Activated naive CD8-positive, alpha-beta T cell treated with anti-CD3 and anti-CD28 coated beads for 36 hours (primary cell): Measurements from ENCODE around the gene PLA2G2F. TPM values are rescaled to one million over a fixed set of nuclear protein-coding genes. Genes with fewer than 3 reads are reported as not detected.

Experiments
- DNase-seq: peaks from one replicate; pipeline ENCODE4 v3.0.0; 2021
- H3K27ac Mint-ChIP-seq: one replicate; pipeline ENCODE4 v1.8.0; 2022; ENCODE audit warnings: mild to moderate bottlenecking, moderate library complexity, mixed read lengths
- H3K27me3 Mint-ChIP-seq: one replicate; pipeline ENCODE4 v1.8.0; 2022; ENCODE audit warnings: mild to moderate bottlenecking, mixed read lengths
- H3K36me3 Mint-ChIP-seq: one replicate; pipeline ENCODE4 v1.8.0; 2021; ENCODE audit warnings: mild to moderate bottlenecking, mixed read lengths
- H3K4me1 Mint-ChIP-seq: one replicate; pipeline ENCODE4 v1.8.0; 2021; ENCODE audit warnings: mixed read lengths
- H3K4me3 Mint-ChIP-seq: one replicate; pipeline ENCODE4 v1.8.0; 2022; ENCODE audit warnings: mild to moderate bottlenecking, moderate library complexity, mixed read lengths
- H3K9me3 Mint-ChIP-seq: one replicate; pipeline ENCODE4 v1.8.0; 2022; ENCODE audit warnings: mixed read lengths
- total RNA-seq, 2 experiments: library from RNA; stranded (reverse); gene quantifications; one replicate each; pipeline ENCODE4 v1.2.3, GENCODE V29; 2021

PLA2G2F gene, protein sequence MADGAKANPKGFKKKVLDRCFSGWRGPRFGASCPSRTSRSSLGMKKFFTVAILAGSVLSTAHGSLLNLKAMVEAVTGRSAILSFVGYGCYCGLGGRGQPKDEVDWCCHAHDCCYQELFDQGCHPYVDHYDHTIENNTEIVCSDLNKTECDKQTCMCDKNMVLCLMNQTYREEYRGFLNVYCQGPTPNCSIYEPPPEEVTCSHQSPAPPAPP
- total RNA-seq: not detected

DNA sequence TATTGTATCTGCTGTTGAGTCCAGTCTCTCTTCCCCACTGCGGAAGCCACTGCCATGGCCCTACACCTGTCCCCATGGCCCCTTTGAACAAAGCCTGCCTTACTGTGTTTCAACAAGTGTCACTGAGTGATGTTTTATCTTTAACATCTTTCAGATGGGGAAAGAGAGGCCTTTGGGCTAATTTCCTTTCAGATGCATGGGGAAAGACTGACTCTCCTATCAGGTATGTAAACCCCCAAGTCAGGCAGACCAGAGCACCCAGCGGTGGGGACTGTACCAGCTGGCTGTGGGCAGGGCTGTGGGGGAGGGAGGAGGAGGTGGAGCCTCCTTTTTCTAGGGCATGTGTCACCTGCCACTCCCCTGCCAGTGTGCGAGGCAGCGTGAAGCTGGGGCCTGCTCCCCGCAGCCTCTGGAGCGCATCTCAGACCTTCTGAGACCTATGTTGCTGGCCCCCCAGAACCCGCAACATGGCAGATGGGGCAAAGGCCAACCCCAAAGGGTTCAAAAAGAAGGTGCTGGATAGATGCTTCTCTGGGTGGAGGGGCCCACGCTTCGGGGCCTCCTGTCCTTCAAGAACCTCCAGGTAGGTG, at the start of gene PLA2G2F:
TSS of gene PLA2G2F (plus strand) at position 363 of the 590 bp plus-strand sequence. CDS start at position 468, 105 bp downstream.
- DNase-seq: no peak
- H3K27ac Mint-ChIP-seq: no peak within 1 kb of the TSS

DNA sequence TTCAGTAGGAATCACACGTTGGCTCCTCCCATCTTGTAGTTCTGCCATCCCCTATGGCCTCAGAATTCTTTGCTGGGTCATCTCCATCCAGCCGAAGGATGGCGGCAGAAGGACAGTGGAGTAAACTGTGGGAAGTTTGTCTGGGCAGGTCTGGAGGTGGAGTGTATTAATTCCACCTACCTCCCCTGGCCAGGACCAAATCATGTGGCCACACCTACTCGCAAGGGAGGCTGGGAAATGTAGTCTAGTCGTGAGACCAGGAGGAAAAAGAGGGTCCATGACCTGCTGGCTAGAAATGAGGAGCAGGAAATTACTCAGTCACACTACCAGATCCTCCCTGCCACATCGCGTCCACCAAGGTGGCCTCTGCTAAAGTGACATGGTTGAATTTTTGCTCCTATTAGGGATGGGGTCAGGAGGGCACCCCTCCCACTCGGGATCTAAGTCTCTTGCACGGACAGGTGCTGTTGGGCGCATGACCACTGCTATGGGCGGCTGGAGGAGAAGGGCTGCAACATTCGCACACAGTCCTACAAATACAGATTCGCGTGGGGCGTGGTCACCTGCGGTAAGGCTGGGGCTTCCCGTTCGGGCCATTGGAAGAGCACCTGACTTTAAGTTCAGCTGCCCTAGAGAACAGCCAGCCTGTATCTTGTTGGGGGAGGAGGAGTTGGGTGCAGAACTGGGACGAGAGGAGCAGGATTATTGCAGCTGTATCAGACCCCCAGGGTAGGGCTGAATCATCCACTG, 49.6 kb upstream of the PLA2G2F start:
- Mint-ChIP-seq H3K4me1 (no peaks in the 10 kb centered on the region), H3K27ac (no peak overlapping the region), H3K27me3 (peaks cover 3% of the 10 kb centered on the region), H3K36me3 (no peaks in the 10 kb centered on the region), H3K9me3 (no peaks in the 10 kb centered on the region), H3K4me3 (no peak overlapping the region)
- no peak for DNase-seq

More for the DNA sequence above, at the start of gene PLA2G2F:
- H3K9me3 Mint-ChIP-seq: no peaks in the 10 kb centered on the region
- peaks cover 13% of the 10 kb centered on the region for H3K27me3 Mint-ChIP-seq
- no peaks in the 10 kb centered on the region for H3K36me3 Mint-ChIP-seq
- H3K4me3 Mint-ChIP-seq: no peak within 1 kb of the TSS
- H3K4me1 Mint-ChIP-seq: no peaks in the 10 kb centered on the region

- no peak for DNase-seq
- peaks cover 3% of the 10 kb centered on the region for H3K27me3 Mint-ChIP-seq
- no peaks in the 10 kb centered on the region for H3K36me3 Mint-ChIP-seq
- no peak overlapping the region for H3K4me3 Mint-ChIP-seq
- no peaks in the 10 kb centered on the region for H3K4me1 Mint-ChIP-seq
- H3K9me3 Mint-ChIP-seq: no peaks in the 10 kb centered on the region
- H3K27ac Mint-ChIP-seq: no peak overlapping the region
Measured at GRCh38 chr1:20090119-20090518, 49.0 kb upstream of the PLA2G2F start.

GRCh38 chr1:20090641-20091040, 48.5 kb upstream of the PLA2G2F start:
- H3K27ac Mint-ChIP-seq: no peak overlapping the region
- no peak for DNase-seq

DNA sequence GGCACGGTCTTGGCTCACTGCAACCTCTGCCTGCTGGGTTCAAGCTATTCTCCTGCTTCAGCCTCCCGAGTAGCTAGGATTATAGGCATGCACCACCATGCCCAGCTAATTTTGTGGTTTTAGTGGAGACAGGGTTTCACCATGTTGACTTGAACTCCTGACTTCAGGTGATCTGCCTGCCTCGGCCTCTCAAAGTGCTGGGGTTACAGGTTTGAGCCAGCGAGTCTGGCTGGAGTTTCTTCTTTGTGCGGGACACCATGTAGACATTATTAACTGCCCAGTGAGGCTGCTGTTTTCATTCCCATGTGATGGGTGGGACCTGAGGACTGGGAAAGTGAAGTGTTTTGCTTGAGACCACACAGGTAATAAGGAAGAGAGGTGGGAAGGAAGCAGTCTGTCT, 45.8 kb upstream of the PLA2G2F start:
- Mint-ChIP-seq H3K4me3 (no peak overlapping the region), H3K9me3 (no peaks in the 10 kb centered on the region), H3K27me3 (peaks cover 3% of the 10 kb centered on the region), H3K27ac (no peak overlapping the region), H3K36me3 (no peaks in the 10 kb centered on the region), H3K4me1 (no peaks in the 10 kb centered on the region)
- DNase-seq: no peak

More at GRCh38 chr1:20090641-20091040, 48.5 kb upstream of the PLA2G2F start:
- no peaks in the 10 kb centered on the region for H3K36me3 Mint-ChIP-seq
- no peaks in the 10 kb centered on the region for H3K9me3 Mint-ChIP-seq
- H3K4me3 Mint-ChIP-seq: no peak overlapping the region
- H3K4me1 Mint-ChIP-seq: no peaks in the 10 kb centered on the region
- peaks cover 3% of the 10 kb centered on the region for H3K27me3 Mint-ChIP-seq

DNA sequence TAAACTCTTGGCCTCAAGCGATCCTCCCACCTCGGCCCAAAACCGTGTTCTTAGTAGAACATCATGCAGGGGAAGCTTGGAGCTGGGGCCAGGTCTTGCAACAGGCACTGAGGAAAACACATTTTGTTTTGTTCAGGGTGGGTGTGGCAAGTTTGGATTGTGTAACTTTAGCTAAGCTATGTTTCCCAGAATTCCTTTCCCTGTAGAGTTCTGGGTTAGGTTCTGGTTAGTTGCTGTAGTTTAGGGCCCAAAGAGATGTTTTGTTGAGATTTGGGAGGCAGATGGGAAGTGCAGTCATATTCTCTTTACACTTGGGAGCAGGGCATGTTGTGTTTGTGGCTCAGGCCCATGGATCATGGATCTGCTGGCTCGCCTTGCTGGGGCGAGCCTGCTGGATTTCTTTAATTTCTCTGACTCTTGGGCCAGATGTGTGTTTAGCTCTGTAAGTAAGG, 45.2 kb upstream of the PLA2G2F start:
- no peak overlapping the region for H3K4me3 Mint-ChIP-seq

GRCh38 chr1:20095564-20096434, 43.3 kb upstream of the PLA2G2F start:
- H3K4me1 Mint-ChIP-seq: no peaks in the 10 kb centered on the region
- no peak overlapping the region for H3K27ac Mint-ChIP-seq
- no peaks in the 10 kb centered on the region for H3K36me3 Mint-ChIP-seq
- H3K9me3 Mint-ChIP-seq: no peaks in the 10 kb centered on the region
- no peak overlapping the region for H3K4me3 Mint-ChIP-seq
- no peak for DNase-seq
- H3K27me3 Mint-ChIP-seq: peaks cover 4% of the 10 kb centered on the region

More for the DNA sequence above, 45.2 kb upstream of the PLA2G2F start:
- H3K4me1 Mint-ChIP-seq: no peaks in the 10 kb centered on the region
- no peak overlapping the region for H3K27ac Mint-ChIP-seq
- peaks cover 3% of the 10 kb centered on the region for H3K27me3 Mint-ChIP-seq
- no peak for DNase-seq
- no peaks in the 10 kb centered on the region for H3K9me3 Mint-ChIP-seq
- no peaks in the 10 kb centered on the region for H3K36me3 Mint-ChIP-seq

DNA sequence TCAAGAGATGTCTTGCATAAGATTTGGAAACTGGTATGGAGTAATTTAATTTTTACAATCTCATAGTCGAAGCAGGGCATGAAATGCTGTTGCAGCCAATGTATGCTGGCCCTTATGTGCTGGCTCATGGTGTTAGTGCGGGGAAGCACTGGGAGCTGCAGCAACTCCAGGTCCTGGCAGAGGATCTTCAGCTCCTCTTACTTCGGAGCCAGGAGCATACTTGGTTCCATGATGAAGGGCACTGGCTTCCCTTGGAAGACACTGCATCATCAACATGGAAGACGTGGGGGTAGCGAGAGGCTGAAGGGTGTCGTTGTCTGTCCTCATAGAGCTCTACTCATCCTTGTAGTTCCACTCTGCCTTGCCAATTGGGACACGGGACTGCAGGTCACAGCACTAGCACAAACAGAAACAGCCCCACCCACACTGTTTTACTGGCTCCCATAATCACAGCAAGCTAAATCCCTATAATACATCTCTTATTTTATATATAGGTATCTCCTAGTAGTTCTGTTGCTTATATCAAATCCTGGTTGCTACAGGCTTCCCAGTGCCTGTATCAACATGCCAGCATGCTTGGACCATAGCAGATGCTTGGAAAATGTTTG, 42.2 kb upstream of the PLA2G2F start:
- H3K4me3 Mint-ChIP-seq: no peak overlapping the region
- H3K27me3 Mint-ChIP-seq: peaks cover 7% of the 10 kb centered on the region
- H3K27ac Mint-ChIP-seq: no peak overlapping the region
- no peaks in the 10 kb centered on the region for H3K36me3 Mint-ChIP-seq
- DNase-seq: no peak
- no peaks in the 10 kb centered on the region for H3K9me3 Mint-ChIP-seq
- peaks cover 3% of the 10 kb centered on the region for H3K4me1 Mint-ChIP-seq

DNA sequence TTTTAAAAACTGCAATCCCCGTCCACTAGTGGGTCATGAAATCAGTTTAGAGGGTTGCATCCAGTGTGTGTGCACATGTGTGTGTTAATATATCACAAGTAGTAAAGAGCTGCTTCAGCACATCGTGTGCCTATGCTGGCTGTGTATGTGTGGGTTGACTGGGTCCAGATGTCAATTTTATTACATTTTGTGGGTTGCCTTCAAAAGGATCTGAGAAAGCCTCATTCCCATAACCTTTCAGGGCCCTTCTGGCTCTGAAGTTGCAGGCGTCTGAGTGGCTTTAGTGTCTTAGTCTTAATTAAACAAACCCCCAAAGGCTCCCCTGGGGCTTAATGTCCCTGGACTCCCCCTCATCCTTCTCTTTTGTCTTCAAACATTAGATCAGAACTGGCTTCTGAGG, 39.6 kb upstream of the PLA2G2F start:
- Mint-ChIP-seq H3K4me3 (no peak overlapping the region), H3K4me1 (peaks cover 3% of the 10 kb centered on the region), H3K27ac (no peak overlapping the region), H3K27me3 (peaks cover 10% of the 10 kb centered on the region), H3K9me3 (no peaks in the 10 kb centered on the region), H3K36me3 (no peaks in the 10 kb centered on the region)
- no peak for DNase-seq

- peaks cover 10% of the 10 kb centered on the region for H3K27me3 Mint-ChIP-seq
- no peak overlapping the region for H3K4me3 Mint-ChIP-seq
- DNase-seq: peak; percentile 21
- H3K9me3 Mint-ChIP-seq: no peaks in the 10 kb centered on the region
- H3K27ac Mint-ChIP-seq: no peak overlapping the region
- H3K4me1 Mint-ChIP-seq: peaks cover 5% of the 10 kb centered on the region
- H3K36me3 Mint-ChIP-seq: no peaks in the 10 kb centered on the region
Measured at GRCh38 chr1:20100632-20101355, 38.3 kb upstream of the PLA2G2F start.

- Mint-ChIP-seq H3K27me3 (peaks cover 14% of the 10 kb centered on the region), H3K36me3 (no peaks in the 10 kb centered on the region), H3K27ac (no peak overlapping the region), H3K4me3 (no peak overlapping the region), H3K4me1 (peaks cover 5% of the 10 kb centered on the region), H3K9me3 (no peaks in the 10 kb centered on the region)
- no peak for DNase-seq
Measured at GRCh38 chr1:20102875-20103274, 36.2 kb upstream of the PLA2G2F start.

GRCh38 chr1:20105856-20106255, 33.3 kb upstream of the PLA2G2F start:
- peaks cover 22% of the 10 kb centered on the region for H3K27me3 Mint-ChIP-seq
- H3K4me3 Mint-ChIP-seq: no peak overlapping the region
- no peaks in the 10 kb centered on the region for H3K36me3 Mint-ChIP-seq
- H3K9me3 Mint-ChIP-seq: no peaks in the 10 kb centered on the region
- peaks cover 5% of the 10 kb centered on the region for H3K4me1 Mint-ChIP-seq
- DNase-seq: no peak
- no peak overlapping the region for H3K27ac Mint-ChIP-seq

DNA sequence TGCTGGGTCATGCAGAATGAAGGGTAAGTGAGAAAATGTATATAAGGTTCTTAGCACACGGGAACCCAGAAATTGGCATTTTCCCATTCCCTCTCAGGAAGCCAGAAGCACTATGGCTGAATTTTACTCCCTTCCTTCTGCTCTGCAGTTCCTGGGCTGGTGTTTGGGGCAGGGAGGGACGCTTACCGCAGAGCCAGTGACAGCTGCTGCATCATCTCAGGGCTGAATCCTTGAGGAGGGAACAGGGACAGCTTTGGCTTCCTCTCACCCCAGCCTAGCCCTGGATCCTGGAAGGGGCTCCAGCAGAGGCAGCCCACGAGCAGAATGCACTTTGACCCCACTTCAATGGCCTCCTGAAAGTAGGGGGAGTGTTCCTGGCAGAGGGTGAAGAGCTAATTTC, 31.8 kb upstream of the PLA2G2F start:
- no peak for DNase-seq
- H3K36me3 Mint-ChIP-seq: no peaks in the 10 kb centered on the region
- no peak overlapping the region for H3K27ac Mint-ChIP-seq
- H3K4me1 Mint-ChIP-seq: peaks cover 2% of the 10 kb centered on the region
- H3K4me3 Mint-ChIP-seq: no peak overlapping the region
- peaks cover 19% of the 10 kb centered on the region for H3K27me3 Mint-ChIP-seq
- H3K9me3 Mint-ChIP-seq: no peaks in the 10 kb centered on the region

DNA sequence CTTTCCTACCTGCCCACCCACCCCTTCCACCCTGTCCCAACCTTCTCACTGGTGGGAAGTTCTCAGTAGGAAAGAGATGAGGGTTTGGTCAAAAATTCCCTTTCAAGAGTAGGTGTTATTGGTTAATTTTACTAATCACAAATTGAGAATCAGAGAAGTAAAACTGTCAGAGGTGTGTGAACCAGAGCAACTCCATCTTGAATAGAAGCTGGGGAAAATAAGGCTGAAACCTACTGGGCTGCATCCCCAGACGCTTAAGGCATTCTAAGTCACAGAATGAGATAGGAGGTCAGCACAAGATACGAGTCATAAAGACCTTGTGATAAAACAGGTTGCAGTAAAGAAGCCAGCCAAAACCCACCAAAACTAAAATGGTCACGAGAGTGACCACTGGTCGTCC, 31.3 kb upstream of the PLA2G2F start:
- Mint-ChIP-seq H3K36me3 (no peaks in the 10 kb centered on the region), H3K9me3 (no peaks in the 10 kb centered on the region), H3K4me3 (no peak overlapping the region), H3K4me1 (peaks cover 2% of the 10 kb centered on the region), H3K27ac (no peak overlapping the region), H3K27me3 (peaks cover 18% of the 10 kb centered on the region)
- DNase-seq: no peak
